SW 1271 (cell line): ENCODE results near the gene KLHL9.
"Not testable (repeated sequence)": the region's sequence is repeated elsewhere in the genome, so short reads cannot be mapped to it uniquely, and the experiment has no call there.

ENCODE experiments used
- DNase-seq, 2 experiments: peaks; one replicate each; lab custom pipeline; 2025; lab: John Stamatoyannopoulos, UW

Gene KLHL9, protein sequence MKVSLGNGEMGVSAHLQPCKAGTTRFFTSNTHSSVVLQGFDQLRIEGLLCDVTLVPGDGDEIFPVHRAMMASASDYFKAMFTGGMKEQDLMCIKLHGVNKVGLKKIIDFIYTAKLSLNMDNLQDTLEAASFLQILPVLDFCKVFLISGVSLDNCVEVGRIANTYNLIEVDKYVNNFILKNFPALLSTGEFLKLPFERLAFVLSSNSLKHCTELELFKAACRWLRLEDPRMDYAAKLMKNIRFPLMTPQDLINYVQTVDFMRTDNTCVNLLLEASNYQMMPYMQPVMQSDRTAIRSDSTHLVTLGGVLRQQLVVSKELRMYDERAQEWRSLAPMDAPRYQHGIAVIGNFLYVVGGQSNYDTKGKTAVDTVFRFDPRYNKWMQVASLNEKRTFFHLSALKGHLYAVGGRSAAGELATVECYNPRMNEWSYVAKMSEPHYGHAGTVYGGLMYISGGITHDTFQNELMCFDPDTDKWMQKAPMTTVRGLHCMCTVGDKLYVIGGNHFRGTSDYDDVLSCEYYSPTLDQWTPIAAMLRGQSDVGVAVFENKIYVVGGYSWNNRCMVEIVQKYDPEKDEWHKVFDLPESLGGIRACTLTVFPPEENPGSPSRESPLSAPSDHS

DNA sequence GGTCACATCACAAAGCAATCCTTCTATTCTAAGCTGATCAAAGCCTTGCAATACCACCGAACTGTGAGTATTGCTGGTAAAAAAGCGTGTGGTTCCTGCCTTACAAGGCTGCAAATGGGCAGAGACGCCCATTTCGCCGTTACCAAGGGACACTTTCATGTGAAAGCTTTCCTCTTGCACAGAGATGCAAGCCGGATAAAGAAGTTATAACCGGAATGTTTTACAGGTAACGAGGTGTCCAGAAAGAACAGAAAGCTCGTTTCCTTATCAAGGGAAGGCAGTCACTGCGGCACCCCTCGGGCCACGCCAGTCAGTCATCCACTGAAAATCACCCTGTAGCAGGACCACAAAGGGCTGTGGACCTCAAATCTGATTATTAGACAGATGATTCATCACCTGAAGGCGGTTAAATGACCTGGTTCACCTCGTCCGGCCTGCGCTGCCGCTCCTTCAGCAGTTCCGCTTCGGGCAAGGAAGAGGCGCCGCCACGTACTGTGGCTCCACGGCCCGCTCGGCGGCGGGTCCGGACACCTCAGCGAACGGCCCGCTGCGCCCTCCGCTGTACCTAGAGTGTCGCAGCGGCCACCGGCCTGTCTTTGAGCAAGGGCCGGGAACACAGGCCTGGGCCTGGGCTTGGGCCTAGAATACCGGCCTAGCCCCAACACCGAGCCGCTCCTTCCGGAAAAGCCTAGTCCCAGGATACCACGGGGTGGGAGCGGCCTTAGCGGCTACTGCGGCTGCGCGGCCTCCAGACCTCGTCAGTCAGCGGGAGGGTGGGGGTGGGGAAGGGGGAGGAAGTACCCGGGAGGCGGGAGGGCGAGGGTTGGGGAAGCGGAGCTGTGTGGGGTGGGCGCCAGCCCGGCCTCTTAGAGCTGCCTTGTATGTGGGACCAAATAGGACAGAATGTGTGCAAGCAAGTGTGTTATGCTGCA lies at the start of gene KLHL9:
TSS of gene KLHL9 (minus strand) at position 704 of the 932 bp plus-strand sequence. CDS start at position 159, 545 bp downstream.
- DNase-seq = peak; percentile 19 to 50

DNA sequence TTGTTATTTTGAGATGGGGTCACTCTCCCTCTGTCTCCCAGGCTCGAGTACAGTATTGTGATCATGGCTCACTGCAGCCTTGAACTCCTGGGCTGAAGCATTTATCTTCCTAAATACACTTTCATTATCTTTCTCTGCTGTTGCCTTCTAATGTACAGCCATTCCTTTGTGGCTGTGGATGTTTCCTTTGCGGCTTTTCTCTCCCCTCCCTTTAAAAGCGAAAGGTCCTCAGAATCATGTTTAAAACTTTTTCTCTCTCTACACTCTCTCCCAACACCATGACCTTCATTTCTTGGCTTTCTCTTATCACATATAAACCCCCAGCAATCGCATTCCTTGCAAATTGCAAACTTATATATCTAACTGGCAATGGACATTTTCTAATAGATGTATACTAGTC lies 48.4 kb upstream of the KLHL9 start:
- DNase-seq = no peak

DNA sequence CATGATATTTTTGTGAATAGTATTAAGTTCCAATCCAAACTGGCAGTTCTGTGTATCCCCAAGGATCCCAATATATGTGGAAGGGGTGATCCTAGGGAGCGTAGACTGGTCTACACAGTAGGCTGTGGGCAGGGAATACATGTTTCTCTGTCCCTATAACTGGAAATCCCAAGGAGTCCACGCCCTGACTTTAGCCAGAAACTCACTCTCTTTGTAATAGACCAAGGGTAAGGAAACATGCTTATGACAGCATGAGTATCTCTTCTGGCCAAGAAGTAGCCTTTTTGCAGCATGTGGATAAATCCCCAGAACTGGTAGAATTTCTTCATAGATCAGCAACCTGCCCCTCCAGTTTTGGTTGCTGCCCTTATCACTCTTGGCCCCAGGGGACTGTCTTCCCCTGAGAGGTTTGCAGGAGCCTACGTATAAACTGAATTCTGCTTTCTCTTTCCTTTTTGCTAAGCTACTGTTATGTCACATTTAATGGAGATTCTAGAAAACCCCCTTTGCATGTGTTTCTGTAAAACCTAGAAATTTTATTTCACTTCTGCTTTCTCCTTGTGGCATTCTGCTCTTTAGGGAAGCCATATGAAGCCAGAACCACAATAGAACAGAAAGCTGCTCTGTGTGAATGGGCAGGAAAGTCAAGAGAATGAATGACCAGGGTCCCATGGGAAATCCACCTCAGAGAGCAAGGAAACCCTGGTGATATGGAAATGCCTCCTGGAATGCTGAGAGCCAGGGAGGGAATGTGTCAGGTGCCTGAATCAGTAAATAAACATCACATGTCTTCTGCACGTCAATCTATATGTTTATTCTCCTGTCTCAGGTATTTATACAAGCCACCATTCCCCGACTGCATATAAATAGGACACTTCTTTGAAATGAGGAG lies 46.5 kb upstream of the KLHL9 start:
- DNase-seq = no peak

DNA sequence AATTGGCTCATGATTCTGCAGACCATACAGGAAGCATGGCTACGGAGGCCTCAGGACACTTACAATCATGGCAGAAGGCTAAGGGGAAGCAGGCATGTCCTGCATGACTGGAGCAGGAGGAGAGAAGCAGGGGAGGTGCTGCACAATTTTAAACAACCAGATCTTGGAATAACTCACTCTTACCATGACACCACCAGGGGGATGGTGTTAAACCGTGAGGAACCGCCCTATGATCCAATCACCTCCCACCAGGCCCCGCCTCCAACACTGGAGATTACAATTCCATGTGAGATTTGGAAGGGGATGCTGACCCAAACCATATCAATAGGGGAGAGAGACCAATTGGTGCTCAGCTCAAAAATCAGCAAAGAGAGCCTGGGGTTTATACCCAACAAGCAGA lies 36.3 kb upstream of the KLHL9 start:
- not testable (repeated sequence) for DNase-seq

DNA sequence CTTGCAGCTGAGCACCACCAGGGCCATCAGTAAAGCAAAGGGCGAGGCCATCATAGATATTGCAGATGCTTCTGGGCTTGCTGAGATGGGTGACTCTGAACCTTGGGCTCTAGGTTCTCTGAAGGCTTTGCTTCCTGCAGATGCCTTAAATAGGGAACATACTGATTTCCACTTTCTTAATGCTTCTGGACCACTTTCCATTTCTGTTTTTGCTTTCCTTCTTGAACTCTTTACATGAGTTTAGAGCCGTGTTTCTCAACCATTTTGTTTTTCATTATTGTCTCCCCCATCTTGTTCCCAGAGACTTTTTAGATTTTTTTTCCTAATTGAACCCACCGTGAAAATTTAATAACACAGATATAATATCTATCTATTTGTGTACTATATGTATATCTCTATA lies 32.8 kb upstream of the KLHL9 start, which contains the start of gene IFNA13:
TSS of gene IFNA13 (minus strand) at position 101 of the 400 bp plus-strand sequence. CDS start at position 54, 47 bp downstream.
- no peak for DNase-seq

DNA sequence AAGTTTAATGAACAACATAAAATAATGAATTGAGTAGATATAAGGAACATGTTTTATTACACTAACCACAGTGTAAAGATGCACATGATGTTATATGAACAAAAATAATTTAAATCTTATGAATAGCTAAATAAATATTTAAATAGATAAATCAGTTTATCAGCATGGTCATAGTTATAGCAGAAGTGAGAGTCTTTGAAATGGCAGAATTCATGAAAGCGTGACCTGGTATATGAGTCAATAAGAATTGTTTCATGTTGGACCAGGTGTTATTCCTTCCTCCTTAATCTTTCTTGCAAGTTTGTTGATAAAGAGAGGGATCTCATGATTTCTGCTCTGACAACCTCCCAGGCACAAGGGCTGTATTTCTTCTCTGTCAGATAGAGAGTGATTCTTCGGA lies 32.0 kb upstream of the KLHL9 start:
- not testable (repeated sequence) for DNase-seq

DNA sequence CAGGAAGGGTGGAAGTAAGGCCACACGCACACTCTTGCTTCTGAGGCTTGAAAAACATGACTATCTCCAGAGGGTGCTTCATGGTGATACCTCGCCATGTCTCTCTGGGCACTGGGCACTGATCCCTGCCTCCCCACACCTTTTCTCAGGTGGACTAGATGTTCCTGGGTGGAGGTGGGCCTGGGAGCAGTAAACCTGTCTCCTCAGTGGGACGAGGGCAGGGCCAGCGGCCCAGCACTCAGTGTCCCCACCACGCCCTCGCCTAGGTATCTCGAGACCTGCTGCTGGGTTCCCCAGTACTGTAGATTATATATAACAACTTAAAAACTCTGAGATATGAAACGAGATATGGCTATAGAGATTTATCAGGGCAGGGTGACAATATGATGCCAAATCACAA lies 27.1 kb upstream of the KLHL9 start:
- DNase-seq = no peak

DNA sequence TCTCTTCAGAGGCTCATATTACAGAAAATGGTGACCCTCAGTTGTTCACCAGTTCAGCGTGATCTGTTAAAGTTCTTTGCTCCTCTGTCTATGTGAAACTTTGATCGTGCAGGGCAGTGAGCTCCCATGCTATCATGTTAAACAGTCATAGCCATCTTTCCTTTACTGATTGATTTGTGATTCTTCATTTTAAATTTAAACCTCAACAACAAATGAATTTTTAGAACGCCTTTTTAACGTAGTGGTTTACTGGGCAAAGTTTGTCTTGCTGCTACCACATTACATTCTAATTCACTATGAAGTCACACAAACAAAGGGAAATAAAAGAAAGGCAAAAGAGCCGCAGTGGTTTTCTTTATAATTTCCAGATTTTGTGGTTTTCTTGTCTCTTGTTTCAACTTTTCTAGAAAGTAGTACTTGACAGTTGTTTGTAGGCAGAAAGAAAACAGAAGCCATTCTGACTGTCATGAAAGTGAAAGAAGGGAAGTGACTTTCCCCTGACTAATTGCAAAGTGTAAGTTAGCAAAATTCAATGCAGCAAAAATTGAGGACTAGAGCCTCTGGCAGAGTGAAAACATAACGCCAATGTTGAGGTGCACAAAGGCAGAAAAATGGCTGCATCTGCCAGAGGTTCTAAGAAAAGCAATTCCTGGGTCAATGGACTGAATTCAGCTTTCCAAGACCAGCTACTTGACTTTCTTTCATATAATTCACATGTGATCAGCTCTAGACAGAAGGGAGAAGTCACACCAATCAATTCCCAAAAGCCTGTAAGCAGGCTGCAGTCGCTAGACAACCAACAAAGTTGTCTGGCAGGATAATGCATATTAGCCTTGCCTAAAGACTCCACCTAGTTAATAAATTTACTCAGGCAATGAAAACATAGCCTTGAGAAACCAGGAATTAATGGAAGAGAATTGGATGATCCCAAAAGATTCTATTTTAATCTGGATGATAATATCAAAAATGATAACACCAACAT lies 22.6 kb upstream of the KLHL9 start:
- DNase-seq = no peak

DNA sequence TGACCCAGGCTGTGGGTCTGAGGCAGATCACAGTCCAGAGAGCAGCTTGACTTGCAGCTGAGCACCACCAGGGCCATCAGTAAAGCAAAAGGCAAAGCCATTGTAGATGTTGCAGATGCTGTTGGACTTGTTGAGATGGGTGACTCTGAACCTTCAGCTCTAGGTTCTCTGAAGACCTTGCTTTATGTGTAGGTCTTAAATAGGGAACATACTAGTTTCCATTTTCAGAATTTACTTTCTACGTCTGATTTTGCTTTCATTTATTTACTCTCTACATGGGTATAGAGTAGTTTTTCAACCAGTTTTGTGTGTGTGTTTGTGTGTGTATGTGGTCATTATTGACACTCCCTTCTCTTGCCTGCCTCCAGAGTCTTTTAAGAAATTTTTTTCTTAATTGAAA lies 15.6 kb upstream of the KLHL9 start, which contains the start of gene IFNA6:
TSS of gene IFNA6 (minus strand) at position 101 of the 400 bp plus-strand sequence. CDS start at position 101, 0 bp downstream.
- no peak for DNase-seq

DNA sequence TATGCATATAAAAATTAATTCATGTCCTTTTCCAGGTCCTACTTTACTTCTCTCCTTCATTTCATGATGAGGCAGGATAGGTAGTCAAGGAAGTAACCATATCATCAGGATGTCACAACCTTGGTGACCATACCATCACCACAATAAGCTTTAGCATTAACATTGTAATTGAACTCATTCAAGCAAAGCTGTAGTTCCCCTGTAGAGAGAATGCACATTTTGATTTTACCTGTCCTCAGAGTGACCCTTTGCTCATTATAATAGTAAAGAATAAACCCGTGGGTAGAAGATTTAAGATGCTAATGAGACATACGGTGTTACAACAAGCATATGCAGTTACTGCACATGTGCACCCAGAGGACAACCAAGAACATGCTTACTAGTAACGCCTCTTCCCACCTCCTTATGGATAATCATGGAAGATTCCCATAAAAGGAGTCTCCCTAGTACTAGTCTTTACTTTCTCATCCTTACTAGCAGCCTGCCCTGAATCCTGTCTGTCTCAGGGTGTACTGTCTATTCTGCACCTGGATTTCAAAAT lies 13.3 kb upstream of the KLHL9 start:
- DNase-seq = no peak

DNA sequence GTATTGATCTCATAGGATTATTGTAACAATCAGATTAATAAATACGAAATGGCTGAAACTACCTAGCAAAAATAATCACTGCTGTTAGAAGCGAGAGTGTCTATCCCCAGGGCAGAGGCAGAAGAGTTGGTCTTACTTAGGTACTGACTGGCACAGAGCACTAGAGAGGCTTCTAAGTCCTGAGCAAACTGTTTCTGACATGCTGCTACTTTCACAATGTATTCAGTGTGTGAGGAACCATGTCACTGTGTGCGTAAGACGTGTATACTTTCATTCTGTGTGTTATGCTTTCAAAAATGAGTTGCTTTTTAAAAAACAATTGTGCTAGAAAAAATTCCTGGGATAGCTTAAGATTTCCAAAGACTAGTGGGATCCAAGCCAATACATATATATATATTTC lies 5.5 kb upstream of the KLHL9 start:
- no peak for DNase-seq

DNA sequence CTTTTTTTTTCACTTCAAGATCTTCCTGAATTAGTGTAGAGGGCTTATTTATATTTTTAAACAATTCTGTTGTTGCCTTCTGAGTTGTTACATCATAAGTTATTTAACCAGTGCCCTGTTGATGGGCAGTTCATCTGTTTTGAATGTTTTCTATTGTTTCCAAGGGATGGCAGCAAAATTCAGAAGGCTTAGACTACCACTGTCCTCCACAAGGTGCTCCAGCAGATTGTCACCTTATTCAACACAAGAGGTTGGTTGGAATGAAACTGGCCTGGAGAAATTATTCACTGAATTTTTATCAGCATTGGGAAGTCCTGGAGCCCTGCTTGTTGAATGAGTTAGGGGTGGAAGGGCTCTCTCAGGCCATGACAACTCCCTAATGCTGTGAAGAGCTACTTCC lies 1.3 kb upstream of the KLHL9 start:
- peak in 1 of 2 experiments; percentile 0 for DNase-seq

DNA sequence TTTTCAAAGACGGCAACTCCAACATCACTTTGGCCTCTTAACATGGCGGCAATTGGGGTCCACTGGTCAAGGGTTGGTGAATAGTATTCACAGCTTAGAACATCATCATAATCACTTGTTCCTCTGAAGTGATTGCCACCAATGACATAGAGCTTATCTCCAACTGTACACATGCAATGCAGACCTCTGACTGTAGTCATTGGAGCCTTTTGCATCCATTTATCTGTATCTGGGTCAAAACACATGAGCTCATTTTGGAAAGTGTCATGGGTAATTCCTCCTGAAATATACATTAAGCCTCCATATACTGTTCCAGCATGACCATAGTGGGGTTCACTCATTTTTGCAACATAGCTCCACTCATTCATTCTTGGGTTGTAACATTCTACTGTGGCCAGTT lies 2.0 kb downstream of the KLHL9 start:
- DNase-seq = no peak

DNA sequence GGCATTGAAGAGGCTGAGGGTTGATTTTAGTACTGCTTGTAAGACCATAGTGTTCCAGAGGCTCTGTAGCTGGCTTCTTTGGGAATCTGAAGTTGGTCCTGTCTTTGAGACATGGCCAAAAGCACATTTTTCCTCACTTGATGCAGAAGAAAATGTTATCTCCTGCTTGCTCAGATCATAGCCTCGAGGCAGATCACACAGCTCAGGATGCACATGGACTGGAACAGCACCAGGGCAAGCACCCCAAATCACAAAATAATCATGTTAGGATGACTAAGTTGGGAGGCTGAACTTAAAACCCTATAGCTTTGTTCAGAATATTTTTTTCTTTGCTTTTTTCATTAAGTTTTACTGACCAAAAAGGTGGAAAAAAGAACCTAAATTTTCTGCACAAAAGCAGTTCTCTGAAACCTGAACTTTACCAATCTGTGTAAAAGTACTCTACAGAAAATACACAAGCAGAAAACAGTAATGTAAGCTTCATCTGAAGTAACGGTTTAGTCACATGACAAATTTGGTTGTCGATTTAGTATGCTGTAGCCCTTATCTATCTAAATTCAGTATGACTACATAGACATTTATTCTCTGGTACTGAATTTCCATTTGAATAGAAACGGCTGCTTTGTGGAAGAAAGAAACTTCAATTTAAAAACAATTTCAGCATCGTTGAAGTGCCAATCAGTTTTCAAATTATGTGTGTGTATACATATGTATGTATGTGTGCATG lies 3.4 kb downstream of the KLHL9 start:
- no peak for DNase-seq

DNA sequence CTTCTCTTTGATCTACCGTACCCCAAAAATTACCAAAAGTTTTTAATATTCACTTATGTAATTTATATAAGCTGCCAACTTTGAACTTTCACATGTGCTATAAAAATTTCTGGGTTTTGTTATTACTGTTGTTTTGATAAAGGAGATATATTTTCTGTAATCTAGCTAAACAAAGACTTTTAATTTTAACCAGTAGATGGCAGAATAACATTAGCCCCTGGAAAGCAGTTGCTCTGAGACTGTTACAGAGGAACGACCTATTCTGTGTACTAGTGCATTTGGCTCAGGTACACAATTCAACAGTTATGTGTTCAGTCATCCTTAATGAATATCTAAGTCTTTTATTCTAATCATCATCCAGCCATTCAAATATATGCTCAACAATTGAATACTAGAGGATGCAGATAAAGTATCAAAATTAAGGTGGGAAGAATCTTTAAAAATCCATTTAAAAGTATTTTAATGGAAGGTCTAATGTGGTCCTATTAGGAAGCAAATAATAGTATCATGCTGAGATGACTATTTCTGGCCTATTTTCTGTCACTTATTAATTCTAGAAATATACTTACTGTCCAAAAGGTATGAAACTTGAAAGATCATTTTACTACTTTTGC lies 8.6 kb downstream of the KLHL9 start:
- peak in 1 of 2 experiments; percentile 28 for DNase-seq

DNA sequence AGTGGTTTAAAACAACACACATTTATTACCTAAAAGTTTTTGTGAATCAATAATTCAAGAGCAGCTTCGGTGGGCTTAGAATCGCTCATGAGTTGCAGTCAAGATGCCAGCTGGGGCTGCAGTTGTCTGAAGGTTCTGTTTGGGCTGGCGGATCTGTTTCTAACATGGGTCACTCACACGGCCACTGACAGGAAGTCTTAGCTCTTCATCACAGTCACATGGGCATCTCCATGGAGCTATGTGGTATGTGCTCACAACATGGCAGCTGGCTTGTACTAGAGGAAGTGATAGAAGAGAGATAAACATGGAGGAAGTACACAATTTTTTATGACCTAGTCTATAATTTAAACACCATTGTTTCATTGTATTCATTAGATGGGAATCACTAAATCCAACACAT lies 11.2 kb downstream of the KLHL9 start:
- no peak for DNase-seq

DNA sequence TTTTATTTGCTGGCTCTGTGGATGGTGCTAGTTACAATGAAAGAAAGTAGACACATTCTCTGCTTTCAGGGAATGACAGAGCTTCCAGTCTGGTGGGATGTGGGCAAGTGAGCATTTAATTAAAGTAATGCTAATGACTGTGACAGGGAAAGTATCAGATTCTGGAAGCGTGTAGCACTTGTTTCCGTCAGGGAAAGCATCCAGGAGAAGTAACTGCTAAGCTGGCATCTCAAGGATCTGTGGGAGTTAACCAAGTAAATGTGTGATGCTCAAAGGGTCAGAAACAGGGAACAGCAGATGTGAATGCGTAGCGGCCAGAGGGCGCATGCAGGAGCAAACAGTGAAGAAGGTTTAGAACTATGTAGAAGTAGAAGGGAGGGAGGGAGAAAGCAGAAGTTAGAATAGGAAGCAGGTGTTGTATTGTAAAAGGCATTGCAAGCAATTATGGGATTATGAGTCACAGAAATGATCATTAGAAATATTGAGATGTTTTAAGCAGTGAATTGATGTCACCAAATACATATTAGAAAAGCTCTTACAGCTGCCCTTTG lies 12.2 kb downstream of the KLHL9 start:
- no peak for DNase-seq

DNA sequence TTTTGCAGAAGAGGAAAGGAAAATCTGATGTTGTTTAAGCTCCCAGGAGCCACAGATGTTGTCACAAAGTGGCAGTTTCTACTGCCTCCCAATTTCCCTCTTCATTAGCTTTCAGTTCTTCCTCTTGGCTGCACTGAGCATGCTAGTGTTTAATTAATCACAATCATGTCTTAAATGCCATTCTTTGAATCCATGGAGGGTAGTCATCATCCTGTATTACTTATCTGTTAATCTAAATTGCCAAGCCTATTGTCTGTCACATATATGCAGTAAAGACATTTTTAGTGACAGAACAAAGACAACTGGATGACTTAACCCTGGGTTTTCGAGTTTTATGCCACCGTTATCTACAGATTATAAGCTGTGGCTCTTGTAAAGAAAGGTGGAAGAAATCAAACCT lies 14.7 kb downstream of the KLHL9 start:
- DNase-seq = no peak
